GM19467 (cell line): ENCODE data around the gene CRYBB1.
"Not testable (repeated sequence)": the region's sequence is repeated elsewhere in the genome, so short reads cannot be mapped to it uniquely, and the experiment has no call there.

Experiments
- ATAC-seq: cut with Tn5 transposase; IDR thresholded peaks from one replicate; pipeline ENCODE4 v1.9.1; 2021; ENCODE audit warnings: mild to moderate bottlenecking, moderate library complexity; ENCODE audit not compliant: unreplicated experiment

CRYBB1 gene

DNA sequence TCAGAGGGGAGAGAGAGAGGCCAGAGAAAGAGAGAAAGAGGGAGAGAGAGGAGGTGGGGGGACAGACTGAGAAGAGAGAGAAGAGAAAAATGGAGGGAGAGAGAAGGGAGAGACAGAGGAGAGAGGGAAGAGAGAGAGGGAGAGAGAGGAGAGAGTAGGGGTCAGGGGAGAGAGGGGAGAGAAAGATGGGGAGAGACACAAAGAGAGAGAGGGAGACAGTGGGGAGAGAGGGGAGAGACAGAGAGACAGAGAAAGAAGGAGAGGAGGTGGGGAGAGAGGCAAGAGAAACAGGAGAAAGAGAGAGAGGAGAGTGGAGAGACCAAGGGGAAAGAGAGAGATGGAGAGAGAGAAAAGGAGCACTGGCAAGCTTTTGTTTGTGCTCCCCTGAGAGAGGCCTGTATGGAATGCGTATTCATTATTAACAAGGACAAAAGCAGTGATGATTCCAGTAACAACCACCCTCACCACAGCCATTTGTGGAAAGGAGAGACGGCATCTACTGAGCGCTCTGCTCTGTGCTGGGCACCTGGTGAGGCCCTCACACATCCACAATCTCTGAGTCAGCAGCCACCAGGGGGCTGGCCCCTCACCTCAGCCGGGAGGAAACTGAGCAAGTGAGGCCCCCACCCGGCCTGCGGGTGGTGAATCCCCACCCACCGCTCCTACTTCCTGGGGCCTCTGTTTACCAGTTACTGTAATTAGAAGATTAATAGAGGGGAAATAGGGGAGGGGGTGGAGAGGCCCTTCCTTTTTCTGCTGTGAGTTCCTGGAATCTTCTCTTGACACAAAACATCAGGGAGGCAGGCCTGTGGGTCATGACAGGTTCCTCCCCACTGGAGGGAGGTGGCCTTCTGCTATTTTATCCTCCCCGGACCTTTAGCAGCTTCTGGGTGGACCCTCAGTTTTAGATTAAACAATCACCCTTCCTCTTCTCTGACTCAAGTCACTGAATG is 24.9 kb upstream of the CRYBB1 start:
- no peak for ATAC-seq

DNA sequence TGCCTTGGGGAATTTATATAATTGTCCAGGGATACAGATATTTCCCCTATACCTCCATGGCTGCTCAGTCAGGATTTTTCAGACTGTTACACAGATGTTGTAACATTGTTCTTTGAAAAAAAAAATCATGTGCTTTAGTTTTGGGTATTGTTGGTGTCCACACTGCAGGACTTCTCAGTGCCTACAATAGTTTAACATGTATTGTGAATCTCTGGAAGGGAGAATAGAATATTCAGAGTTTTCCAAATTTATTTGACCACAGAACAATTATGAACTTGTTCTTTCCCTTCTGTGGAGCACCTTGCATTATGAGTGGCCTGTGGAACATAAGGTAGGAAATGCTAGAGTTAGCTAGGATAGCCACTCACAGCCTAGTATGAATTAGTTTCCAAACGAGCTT is 18.5 kb upstream of the CRYBB1 start:
- ATAC-seq: no peak

DNA sequence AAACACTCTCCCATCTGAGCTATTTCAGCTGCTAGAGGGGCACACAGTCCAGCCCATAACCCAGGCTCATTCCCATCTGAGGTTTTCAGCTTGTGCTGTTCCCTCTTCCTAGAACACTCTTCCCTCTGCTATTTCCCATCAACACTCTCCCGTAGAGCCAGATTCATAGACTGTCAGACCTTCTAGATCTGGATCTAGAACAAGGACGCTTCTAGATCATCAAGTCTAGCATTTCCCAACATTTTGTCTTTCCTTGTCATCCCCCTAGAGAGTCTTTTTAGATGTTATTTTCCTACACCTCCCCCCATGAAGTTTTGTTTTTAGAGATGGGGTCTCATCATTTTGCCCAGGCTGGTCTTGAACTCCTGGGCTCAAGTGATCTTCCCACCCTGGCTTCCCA is 17.3 kb upstream of the CRYBB1 start:
- ATAC-seq: no peak

DNA sequence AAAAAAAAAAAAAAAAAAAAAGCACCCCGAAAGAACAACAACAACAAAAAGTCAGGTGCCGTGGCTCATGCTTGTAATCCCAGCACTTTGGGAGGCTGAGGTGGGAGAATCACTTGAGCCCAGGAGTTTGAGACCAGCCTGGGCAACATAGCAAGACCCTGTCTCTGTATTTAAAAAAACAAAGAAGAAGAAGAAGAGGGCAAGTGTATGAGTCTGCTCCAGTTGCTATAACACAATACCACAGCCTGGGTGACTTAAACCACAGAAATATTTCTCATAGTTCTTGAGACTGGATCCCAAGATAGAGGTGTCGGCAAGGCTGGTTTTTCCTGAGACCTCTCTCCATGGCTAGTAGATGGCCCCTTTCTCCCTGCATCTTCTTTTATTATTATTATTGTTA is 16.4 kb upstream of the CRYBB1 start:
- ATAC-seq: no peak

DNA sequence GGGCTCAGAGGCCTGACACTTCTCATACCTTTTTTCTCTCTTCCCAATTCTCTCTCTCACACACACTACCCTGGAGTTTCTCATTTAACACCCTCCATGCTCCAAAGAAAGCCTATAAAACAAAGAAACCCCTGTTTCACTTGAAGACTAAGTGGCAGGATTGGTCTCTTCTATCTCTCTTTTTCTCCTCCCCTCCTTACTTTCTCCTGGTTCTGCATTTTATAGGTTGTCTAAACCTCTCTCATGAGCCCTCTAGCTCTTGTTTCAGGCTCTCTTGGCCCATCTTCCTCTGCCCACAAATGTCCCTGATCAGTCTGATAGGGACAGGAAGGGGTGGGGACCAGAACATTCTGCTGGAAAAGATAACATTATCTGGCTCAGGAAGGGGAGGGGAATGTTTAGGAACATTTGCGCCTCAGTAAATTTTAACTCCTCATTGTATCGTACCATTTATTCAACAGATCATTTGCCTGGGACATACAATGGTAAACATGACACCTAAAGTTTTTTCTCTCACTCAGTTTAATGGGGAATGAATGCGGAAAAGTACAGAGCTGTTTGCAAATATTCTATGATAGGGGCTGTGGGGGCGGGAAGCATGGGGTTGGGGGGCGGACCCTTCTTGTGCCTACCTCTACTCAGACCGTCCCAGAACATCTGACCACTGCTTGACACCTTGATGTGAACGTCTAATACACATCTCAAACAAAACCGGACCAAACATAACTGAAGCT is 14.8 kb upstream of the CRYBB1 start:
- no peak for ATAC-seq

DNA sequence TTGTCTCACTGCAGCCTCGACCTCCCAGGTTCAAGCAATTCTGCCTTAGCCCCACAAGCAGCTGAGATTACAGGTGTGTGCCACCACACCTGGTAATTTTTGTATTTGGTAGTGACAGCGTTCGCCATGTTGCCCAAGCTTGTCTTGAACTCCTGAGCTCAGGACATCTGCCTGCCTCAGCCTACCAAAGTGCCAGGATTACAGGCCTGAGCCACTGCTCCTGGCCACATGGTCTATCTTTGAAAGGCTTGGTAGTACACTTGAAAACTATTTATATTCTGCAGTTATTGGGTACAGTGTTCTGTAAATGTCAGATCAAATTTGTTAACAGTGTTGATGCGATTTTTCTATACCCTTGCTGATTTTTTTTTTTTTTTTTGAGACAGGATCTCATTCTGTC is 13.5 kb upstream of the CRYBB1 start:
- ATAC-seq: no peak

DNA sequence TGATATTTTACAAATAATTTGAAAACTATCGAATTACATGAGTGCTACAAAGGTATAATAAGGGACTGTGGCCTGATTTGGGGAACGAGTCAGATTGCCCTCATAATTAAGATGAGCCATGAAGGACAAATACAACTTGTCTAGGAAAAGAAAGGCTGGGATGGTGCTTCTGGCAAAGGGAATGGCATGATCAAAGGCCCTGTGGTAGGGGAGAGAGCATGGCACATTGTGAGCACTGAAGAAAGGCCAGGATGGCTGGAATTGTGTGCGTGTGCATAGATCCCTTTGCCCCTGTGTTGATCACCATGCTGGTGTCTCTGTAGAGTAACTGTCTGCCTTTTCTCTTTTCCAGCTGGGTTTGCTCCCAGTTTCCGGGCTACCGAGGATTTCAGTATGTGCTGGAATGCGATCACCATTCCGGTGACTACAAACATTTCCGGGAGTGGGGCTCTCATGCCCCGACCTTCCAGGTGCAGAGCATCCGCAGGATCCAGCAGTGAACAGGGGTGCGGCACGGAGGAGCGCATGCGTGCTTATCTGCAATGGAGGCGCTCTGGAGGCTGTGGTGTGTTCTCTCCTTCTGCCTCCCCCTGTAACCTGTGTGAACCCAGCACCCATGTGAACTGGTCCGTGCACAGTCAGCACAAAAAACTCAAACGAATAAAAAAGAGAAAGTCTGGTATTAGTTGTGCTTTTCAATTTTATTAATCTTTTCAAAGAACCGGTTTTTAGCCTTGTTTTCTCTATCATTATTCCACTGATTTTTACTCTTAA is 12.3 kb upstream of the CRYBB1 start:
- ATAC-seq: no peak

DNA sequence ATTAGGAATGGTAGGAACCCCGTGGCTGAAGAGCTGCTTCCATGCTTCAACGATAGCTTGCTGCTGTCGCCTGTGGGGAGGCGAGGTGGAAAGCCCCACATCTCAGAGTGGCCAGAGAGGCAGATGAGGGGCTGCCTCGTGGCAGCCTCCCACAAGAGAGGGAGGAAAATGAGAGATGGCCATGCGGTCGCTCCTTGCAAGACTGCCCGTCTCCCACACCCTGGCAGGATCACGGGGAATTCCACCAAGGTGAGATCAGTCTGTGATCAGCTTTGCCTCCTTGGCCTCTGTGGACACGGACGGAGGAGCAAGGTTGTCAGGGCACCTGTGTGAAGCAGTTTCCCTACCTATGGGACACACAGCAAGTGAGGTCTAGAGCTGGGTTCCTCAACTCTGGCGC is 7.0 kb upstream of the CRYBB1 start:
- no peak for ATAC-seq

DNA sequence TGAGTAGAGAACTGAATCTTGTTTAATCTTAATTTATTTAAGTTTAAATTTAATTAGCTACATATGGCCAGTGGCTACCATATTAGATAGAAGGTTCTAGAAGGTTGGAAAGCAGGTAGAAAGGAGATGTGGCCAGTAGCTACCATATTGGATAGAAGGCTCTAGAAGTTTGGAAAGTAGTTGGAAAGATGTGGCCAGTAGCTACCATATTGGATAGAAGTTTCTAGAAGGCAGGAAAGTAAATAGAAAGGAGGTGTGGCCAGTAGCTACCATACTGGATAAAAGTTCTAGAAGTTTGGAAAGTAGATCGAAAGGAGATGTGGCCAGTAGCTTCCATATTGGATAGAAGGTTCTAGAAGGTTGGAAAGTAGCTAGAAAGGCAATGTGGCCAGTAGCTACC is 6.2 kb upstream of the CRYBB1 start:
- ATAC-seq: no peak

DNA sequence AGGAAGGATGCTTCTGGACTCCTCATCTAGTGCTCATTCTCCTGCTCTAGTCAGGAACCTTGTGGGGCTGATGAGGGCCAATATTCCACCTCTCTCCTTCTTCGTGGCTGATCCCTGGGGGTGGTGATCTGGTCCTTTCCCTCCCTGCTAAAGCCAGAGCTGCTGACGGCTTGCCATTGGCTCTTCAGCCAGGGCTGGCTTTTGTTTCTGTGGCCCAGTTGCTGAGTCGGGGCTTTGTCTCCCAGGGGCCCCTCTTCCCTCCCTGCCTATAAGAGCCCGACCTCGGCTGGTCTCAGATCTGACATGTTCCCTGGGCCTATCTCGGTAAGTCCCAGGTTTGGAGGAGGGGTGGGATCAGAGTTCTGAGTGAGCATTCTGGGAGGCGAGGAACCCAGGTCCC is 3.8 kb upstream of the CRYBB1 start, which contains the start of gene CRYBA4:
CRYBA4 (plus strand) TSS at position 301 of the 400 bp plus-strand sequence. CDS start 634 bp downstream, outside the sequence.
- no peak for ATAC-seq

DNA sequence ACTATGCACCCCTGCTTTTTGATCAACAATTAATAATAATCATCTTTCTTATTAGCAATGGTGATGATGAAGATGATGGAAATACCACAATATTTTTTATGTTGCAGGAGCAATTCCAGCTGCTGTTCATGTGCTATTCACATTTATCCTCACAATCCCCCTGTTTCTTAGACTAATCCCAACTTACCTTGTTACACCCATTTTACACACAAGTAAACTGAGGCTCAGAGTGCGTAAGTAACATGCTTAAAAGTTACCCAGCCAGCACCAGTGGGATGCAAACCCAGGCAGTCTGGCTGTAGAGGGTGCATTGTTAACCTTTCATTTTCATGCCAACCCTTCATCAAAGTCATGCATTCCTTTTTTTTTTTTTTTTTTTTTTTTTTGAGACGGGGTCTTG is 2.4 kb upstream of the CRYBB1 start:
- ATAC-seq: no peak

DNA sequence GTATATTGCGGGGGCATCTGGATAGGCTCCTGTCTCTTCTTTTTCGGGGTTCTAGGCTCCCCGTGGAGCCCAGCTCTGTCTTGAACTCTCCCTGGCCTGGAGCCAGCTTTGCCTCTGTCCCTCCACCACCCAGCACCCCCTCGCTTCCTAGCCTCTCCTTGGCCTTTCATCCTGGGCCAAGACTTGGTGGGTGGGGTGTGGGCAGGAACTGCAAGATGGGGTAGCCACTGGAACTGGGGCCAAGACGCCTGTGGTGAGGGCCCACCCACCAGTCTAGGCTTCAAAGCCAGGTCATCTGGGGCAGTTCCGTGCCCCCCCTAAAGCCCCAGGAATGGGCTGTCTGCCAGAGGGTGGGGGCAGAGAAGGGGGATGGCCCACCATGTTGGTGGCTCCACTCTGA is 1.7 kb upstream of the CRYBB1 start:
- no peak for ATAC-seq

DNA sequence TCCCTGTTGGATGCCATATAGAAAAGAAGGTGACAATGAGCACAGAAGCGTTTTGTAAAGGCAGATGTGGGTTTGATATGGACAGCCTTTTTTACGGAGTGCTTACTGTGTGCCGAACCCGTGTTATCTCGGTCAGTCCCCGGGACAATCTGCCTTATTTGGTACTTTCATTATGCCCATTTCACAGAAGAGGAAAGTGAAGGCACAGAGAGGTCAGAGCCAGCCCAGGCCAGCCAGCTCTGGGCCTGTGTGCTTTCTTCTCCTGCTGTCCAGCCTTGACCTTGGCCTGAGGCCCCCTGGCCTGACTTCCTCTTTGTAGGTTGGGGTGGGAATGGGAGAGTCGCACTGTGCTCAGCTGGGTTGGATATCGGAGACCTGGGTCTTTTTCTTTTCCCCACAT is 628 bp upstream of the CRYBB1 start:
- no peak for ATAC-seq

DNA sequence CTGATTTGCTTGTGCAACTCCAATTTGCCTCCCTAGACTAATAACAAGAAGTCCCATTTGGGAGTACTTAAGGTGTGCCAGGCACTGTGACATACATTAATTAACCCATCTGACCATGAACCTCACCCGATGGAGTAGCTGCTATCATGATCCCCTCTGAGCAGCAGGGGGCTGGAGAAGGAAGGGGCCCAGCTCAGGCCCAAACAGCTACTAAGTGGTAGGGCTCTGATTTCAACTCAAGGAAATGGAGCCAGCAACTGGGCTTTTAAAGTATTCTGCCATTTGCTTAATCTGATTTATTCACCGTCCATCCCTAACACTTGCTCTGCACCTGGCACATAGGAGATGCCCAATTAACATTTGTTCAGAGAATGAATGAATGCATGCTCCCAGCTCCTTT is 1.2 kb downstream of the CRYBB1 start:
- no peak for ATAC-seq

DNA sequence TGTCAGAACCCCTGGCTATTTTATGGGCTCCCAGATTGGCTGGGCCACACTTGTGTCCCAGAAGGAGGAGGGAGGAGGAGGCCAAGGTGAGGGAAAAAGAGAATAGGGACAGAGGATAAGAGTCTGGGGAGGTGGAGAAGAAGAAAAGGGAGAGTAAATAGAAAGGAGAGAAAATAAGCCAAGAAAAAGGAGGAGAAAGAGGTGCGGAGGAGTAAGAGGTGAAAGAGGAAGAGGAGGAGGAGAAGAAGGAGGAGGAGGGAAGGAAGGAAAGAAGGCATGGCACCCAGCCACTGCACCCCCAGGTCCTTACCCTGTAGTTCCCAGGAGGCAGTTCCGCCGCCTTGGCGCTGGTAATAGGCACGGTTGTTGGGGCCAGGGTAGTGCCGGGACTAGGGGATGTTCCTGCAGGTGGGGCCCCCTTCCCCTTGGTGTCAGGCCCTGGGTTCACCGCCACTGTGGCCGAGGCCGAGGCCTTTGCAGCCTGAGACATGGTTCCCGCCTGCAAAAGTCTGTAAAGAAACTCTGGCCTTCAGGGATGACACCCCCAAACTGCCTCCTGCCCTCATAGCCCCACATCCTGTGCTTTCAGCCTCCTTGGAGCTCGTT is 1.9 kb downstream of the CRYBB1 start:
- ATAC-seq: no peak

DNA sequence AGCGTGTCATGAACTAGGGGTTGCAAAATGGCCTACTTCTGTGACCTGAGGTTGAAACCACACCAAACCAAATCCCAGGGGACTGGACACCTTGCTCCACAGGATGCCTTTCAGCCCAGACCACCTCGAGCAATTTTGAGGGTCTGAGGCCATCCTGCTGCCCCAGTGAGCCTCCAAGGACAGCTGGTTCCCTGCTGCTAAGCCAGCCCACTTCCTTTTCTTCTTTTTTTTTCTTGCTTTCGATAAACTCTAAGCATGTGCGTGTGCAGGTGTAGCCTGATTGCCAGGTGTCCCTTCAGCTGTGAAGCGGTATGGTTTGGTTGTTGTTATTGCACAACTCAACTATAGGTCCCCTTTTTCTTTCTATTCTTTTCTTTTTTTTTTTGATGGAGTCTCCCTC is 2.7 kb downstream of the CRYBB1 start:
- ATAC-seq: peak; percentile 44

DNA sequence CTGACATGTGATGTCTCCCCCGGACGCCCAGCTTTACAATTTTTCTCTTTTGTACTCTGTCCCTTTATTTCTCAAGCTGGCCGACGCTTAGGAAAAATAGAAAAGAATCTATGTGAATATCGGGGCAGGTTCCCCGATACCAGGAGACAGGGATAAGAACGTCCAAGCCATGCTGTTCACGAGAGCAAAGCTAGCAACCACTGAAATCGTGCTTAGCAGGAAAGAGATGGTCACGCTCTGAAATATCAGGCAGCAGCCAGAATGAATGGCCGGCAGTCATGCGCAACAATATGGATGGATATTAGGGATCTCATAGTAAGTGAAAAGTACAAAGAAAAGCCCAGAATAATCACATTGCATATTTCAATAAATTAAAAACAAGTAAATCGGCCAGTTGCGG is 3.5 kb downstream of the CRYBB1 start:
- no peak for ATAC-seq

DNA sequence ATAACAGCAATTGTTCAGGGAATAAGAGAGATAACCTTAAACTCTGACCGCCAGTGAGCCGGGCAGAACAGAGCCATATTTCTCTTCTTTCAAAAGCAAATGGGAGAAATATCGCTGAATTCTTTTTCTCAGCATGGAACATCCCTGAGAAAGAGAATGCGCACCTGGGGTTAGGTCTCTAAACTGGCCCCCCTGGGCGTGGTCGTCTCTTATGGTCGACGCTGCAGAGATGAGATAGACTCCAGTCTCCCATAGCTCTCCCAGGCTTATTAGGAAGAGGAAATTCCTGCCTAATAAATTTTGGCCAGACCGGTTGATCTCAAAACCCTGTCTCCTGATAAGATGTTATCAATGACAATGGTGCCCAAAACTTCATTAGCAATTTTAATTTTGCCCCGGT is 4.1 kb downstream of the CRYBB1 start:
- ATAC-seq: not testable (repeated sequence)

DNA sequence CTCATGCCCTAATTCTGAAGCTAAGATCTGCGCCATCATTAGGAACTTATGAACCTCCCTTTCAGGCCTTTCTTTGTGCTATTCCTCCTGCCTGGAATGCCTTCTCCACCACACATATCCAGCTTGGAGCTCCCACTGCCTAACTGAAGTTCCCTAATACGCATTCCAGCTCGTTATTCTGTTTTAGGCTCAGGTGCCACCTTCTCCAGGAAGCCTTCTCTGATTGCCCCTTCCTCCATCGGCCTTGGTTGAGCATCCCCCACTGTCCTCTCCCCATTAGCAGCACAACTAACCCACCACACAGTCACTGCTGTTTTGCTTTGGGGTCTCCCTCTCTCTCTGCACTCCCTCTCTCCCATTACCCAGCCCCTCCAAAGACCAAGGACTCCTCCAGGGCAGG is 5.2 kb downstream of the CRYBB1 start:
- ATAC-seq: no peak

DNA sequence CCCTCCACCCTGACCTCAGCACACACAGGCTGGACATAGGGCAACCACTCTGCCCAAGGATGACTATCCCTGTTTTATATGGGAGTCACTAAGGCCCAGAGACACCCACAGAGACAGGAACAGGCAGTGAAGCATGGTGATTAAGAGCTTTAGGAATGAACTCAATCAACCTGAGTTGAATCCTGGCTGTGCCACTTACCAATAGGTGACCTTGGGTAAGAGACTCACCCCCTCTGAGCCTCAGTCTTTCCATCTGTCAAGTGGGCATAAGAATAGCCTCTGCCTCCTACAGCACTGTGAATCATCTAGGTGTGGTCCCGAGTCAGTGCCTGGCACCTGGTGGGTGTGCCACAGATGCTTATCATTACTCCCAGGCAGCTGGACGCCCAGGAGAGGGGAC is 6.8 kb downstream of the CRYBB1 start:
- ATAC-seq: no peak
